Ishikawa (cell line): ENCODE results near the gene ZCCHC9.

Source experiments
- CEBPB ChIP-seq: IDR thresholded peaks from 2 replicates; pipeline ENCODE4 v1.6.1; 2012
- RAD21 ChIP-seq: IDR thresholded peaks from 2 replicates; pipeline ENCODE4 v1.6.1; 2012; ENCODE audit warnings: low read depth
- TCF12 ChIP-seq: IDR thresholded peaks from 2 replicates; pipeline ENCODE4 v1.6.1; 2012; ENCODE audit warnings: low read depth

- no peak for TF ChIP-seq CEBPB
- TF ChIP-seq RAD21: no peak
- no peak for TF ChIP-seq TCF12
These were observed 44.1 kb downstream of the ZCCHC9 start for GRCh38 chr5:81345411-81346003.
